Spinal cord (tissue), 10 donors: ENCODE measurements around the gene GNB1. TPM values are rescaled to one million over a fixed set of nuclear protein-coding genes. Genes with fewer than 3 reads are reported as not detected.

ENCODE experiments used
- DNase-seq, 6 donors: peaks; one replicate each; pipeline versions ENCODE4 v3.0.0 to v3.0.0-alpha.2; 2013 to 2015; ENCODE audit warnings: low spot score in 6 of 6, low read depth in 4 of 6
- H3K27ac ChIP-seq: one replicate; pipeline ENCODE4 v1.5.1; 2013; ENCODE audit warnings: low read depth, low read length, control low read depth
- H3K27me3 ChIP-seq: one replicate; pipeline ENCODE4 v1.6.1; 2013; ENCODE audit warnings: low read length; ENCODE audit not compliant: control insufficient read depth, insufficient read depth
- H3K36me3 ChIP-seq: one replicate; pipeline ENCODE4 v1.6.1; 2013; ENCODE audit warnings: low read length; ENCODE audit not compliant: control insufficient read depth, insufficient read depth
- H3K4me1 ChIP-seq: one replicate; pipeline ENCODE4 v1.6.1; 2013; ENCODE audit warnings: low read length; ENCODE audit not compliant: control insufficient read depth, insufficient read depth
- H3K4me3 ChIP-seq: one replicate; pipeline ENCODE4 v1.5.1; 2013; ENCODE audit warnings: low read depth, low read length, control low read depth
- H3K9me3 ChIP-seq: one replicate; pipeline ENCODE4 v1.6.1; 2013; ENCODE audit warnings: low read length; ENCODE audit not compliant: control insufficient read depth, insufficient read depth
- WGBS: methylation state at CpG from one replicate; pipeline ENCODE4 v1.1.5; 2013; ENCODE audit warnings: missing lambda C conversion rate; ENCODE audit not compliant: insufficient coverage; 5-methylcytosine and 5-hydroxymethylcytosine counted together
- polyA plus RNA-seq, 2 donors: library from polyadenylated mRNA; unstranded; fragments of 120-200 nt; gene quantifications; one replicate each; pipeline ENCODE4 v1.2.1, GENCODE V29; 2013; ENCODE audit not compliant: insufficient read length in 2 of 2
- total RNA-seq, 2 donors: library from RNA; depleted of rRNA in 1 of 2; stranded (reverse); fragments of 120-200 nt in 1 of 2; fragments of >200 nt in 1 of 2; gene quantifications; one replicate each; pipeline versions ENCODE4 v1.2.3 to v1.2.4, GENCODE V29; 2013 to 2014
- donor health status: healthy.

Gene GNB1
- total and polyA plus RNA-seq, 4 donors: 129 to 651 (median 436) TPM

DNA sequence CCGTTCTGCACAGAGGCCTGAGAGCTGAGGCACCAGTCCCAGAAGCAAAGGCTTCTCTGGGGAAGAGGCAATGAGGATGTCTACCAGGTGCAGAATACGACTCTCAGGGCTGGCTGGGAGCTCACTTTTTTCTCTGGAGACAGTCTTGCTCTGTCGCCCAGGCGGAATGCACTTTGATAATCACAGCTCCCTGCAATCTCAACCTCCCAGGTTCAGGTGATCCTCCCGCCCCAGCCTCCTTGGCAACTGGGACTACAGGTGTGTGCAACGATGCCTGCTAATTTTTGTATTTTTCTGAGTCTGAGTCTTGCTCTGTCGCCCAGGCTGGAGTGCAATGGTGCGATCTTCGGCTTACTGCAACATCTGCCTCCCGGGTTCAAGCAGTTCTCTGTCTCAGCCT, 130.2 kb downstream of the GNB1 start:
- Histone ChIP-seq H3K4me3 (no peak overlapping the region), H3K27ac (no peak overlapping the region), H3K4me1 (no peaks in the 10 kb centered on the region), H3K27me3 (no peaks in the 10 kb centered on the region), H3K36me3 (peaks cover 97% of the 10 kb centered on the region), H3K9me3 (no peaks in the 10 kb centered on the region)
- 96% methylated on average over 10 of the region's 10 CpGs for WGBS
- DNase-seq: no peak

- no peak for DNase-seq
- Histone ChIP-seq H3K9me3 (no peaks in the 10 kb centered on the region), H3K4me1 (no peaks in the 10 kb centered on the region), H3K36me3 (peaks cover 97% of the 10 kb centered on the region), H3K27me3 (no peaks in the 10 kb centered on the region), H3K4me3 (no peak overlapping the region), H3K27ac (no peak overlapping the region)
- WGBS: 93% methylated on average over 20 of the region's 20 CpGs
Measured at GRCh38 chr1:1760345-1760650, 130.6 kb downstream of the GNB1 start.

- 94% methylated on average over 35 of the region's 37 CpGs for WGBS
- peaks cover 98% of the 10 kb centered on the region for H3K36me3 ChIP-seq
- no peak for DNase-seq
- no peak overlapping the region for H3K27ac ChIP-seq
- H3K9me3 ChIP-seq: no peaks in the 10 kb centered on the region
- no peak overlapping the region for H3K4me3 ChIP-seq
- H3K4me1 ChIP-seq: no peaks in the 10 kb centered on the region
- H3K27me3 ChIP-seq: no peaks in the 10 kb centered on the region
Measured at GRCh38 chr1:1759456-1760344, 131.2 kb downstream of the GNB1 start.

GRCh38 chr1:1758692-1759455, 132.0 kb downstream of the GNB1 start:
- Histone ChIP-seq H3K9me3 (no peaks in the 10 kb centered on the region), H3K4me3 (no peak overlapping the region), H3K27me3 (no peaks in the 10 kb centered on the region), H3K36me3 (peaks cover 98% of the 10 kb centered on the region), H3K27ac (no peak overlapping the region), H3K4me1 (no peaks in the 10 kb centered on the region)
- no peak for DNase-seq
- WGBS: 90% methylated on average over 34 of the region's 34 CpGs

DNA sequence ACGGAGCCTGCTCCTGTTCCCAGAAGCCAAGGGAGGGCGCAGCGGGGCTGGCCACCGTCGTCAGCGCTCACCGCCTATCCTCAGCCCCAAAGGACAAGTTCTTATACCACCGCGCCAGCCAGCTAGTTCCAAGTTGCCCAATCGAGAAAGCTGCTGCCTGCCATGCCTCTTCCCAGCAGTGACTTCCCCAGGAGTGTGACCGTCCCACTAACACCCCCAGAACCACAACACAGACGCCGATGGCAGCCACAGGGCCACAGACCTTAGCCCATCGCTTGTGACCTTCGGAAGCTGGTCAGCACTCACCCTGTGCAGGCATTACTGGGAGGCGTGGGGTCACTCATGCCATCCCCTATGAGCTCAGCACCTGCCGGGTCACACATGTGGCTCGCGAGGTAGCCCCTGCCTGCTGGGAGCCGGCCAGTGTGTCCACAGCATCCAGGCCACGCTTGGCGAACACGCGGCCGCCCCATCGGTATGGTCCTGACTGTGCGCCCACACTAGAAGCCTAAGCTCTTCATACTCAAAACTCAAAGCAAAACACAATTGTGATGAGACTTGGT, 132.7 kb downstream of the GNB1 start:
- 88% methylated on average over 19 of the region's 27 CpGs for WGBS
- H3K9me3 ChIP-seq: no peaks in the 10 kb centered on the region
- no peaks in the 10 kb centered on the region for H3K27me3 ChIP-seq
- H3K4me3 ChIP-seq: no peak overlapping the region
- no peaks in the 10 kb centered on the region for H3K4me1 ChIP-seq
- no peak for DNase-seq
- H3K36me3 ChIP-seq: peaks cover 100% of the 10 kb centered on the region
- no peak overlapping the region for H3K27ac ChIP-seq

- peaks cover 100% of the 10 kb centered on the region for H3K36me3 ChIP-seq
- no peak overlapping the region for H3K27ac ChIP-seq
- no peaks in the 10 kb centered on the region for H3K27me3 ChIP-seq
- 94% methylated on average over 25 of the region's 25 CpGs for WGBS
- no peak overlapping the region for H3K4me3 ChIP-seq
- no peaks in the 10 kb centered on the region for H3K9me3 ChIP-seq
- DNase-seq: no peak
- H3K4me1 ChIP-seq: no peaks in the 10 kb centered on the region
Measured at GRCh38 chr1:1757422-1758058, 133.3 kb downstream of the GNB1 start.

GRCh38 chr1:1756661-1757421, 134.0 kb downstream of the GNB1 start:
- Histone ChIP-seq H3K36me3 (peaks cover 98% of the 10 kb centered on the region), H3K4me1 (no peaks in the 10 kb centered on the region), H3K9me3 (no peaks in the 10 kb centered on the region), H3K27ac (no peak overlapping the region), H3K4me3 (no peak overlapping the region), H3K27me3 (no peaks in the 10 kb centered on the region)
- WGBS: 87% methylated on average over 20 of the region's 33 CpGs
- no peak for DNase-seq

GRCh38 chr1:1755852-1756251, 135.0 kb downstream of the GNB1 start:
- Histone ChIP-seq H3K9me3 (no peaks in the 10 kb centered on the region), H3K27ac (no peak overlapping the region), H3K36me3 (peaks cover 89% of the 10 kb centered on the region), H3K4me1 (no peaks in the 10 kb centered on the region), H3K27me3 (no peaks in the 10 kb centered on the region), H3K4me3 (no peak overlapping the region)
- 93% methylated on average over 14 of the region's 15 CpGs for WGBS
- no peak for DNase-seq

DNA sequence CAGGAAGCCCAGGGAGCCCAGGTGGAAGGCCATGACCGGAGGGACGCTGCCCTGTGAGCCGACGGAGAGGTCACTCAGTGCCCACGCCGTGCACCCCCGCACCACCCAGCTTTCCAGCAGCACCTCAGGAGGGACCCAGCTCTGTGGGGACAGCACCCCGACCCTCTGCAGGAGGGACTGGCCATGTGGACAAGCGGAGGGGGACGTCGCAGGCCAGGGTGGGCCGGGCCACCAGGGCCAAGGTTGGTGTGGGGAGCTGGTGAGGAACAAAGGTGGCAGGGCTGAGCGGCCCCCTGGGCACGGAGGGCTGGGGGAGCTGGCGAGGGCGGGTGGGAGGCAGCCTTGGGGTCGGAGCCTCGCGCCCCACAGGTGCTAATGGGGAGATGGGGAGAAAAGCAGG, 135.5 kb downstream of the GNB1 start:
- DNase-seq: no peak
- Histone ChIP-seq H3K9me3 (no peaks in the 10 kb centered on the region), H3K27me3 (no peaks in the 10 kb centered on the region), H3K4me3 (no peak overlapping the region), H3K36me3 (peaks cover 84% of the 10 kb centered on the region), H3K27ac (no peak overlapping the region), H3K4me1 (no peaks in the 10 kb centered on the region)
- 92% methylated on average over 18 of the region's 19 CpGs for WGBS
